AG09309 (cell line): Measurements from ENCODE around the gene PP2D1.
"Not testable (repeated sequence)": the region's sequence is repeated elsewhere in the genome, so short reads cannot be mapped to it uniquely, and the experiment has no call there.

Experiments
- DNase-seq: peaks from one replicate; pipeline ENCODE4 v3.0.0-alpha.2; 2010; ENCODE audit warnings: low read depth
- H3K4me3 ChIP-seq: 2 replicates; pipeline ENCODE4 v1.5.1; 2011; ENCODE audit warnings: mild to moderate bottlenecking, low read depth, low read length, moderate library complexity; ENCODE audit not compliant: control insufficient read depth
- CTCF ChIP-seq: IDR thresholded peaks from 2 replicates; pipeline ENCODE4 v1.5.1; 2011; ENCODE audit warnings: mild to moderate bottlenecking, low read depth, low read length, inconsistent platforms; ENCODE audit not compliant: insufficient read depth, control insufficient read depth; ENCODE audit errors: missing control alignments

PP2D1 gene

GRCh38 chr3:20047341-20047779 lies 35.3 kb upstream of the PP2D1 start:
- DNase-seq, result no peak
- no peak for TF ChIP-seq CTCF
- H3K4me3 ChIP-seq, result no peak overlapping the region

GRCh38 chr3:20046556-20046955 lies 34.5 kb upstream of the PP2D1 start:
- DNase-seq, result no peak
- H3K4me3 ChIP-seq, result no peak overlapping the region

DNA sequence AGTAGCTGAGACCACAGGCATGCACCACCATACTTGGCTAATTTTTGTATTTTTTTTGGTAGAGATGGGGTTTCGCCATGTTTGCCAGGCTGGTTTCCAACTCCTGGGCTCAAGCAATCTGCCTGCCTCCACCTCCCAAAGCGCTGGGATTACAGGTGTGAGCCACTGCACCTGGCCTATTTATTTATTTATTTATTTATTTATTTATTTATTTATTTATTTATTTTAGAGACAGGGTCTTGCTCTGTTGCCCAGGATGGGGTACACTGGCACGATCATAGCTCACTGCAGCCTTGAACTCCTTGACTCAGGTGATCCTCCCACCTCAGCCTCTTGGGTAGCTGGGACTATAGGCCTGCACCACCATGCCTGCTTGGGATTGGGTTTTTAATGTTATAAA lies 33.1 kb upstream of the PP2D1 start:
- not testable (repeated sequence) for H3K4me3 ChIP-seq, DNase-seq

More at GRCh38 chr3:20046556-20046955, 34.5 kb upstream of the PP2D1 start:
- TF ChIP-seq CTCF, result no peak

- no peak for TF ChIP-seq CTCF
- no peak overlapping the region for H3K4me3 ChIP-seq
Observed at GRCh38 chr3:20043825-20044224, 31.8 kb upstream of the PP2D1 start.

GRCh38 chr3:20043396-20043795 lies 31.3 kb upstream of the PP2D1 start:
- no peak for DNase-seq
- TF ChIP-seq CTCF, result no peak
- no peak overlapping the region for H3K4me3 ChIP-seq

More at GRCh38 chr3:20043825-20044224, 31.8 kb upstream of the PP2D1 start:
- DNase-seq, result no peak

DNA sequence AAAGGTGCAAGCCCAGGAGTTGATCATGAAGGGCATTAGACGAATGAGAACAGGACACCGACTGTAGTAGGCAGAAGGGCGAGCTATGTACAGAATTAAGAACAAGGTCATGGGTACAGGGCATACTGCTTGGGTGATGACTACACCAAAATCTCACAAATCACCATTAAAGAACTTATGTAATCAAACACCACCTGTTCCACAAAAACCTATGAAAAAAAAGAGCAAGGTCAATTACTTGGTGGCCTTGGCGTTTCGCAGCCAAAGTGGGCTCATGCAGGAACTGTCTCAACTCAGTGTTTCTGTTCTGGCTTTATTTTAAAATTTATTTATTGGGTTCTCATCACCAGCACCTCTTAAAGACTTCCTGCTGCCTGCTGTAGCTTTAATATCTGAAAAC lies 30.3 kb upstream of the PP2D1 start:
- DNase-seq, result no peak
- TF ChIP-seq CTCF, result no peak
- no peak overlapping the region for H3K4me3 ChIP-seq

DNA sequence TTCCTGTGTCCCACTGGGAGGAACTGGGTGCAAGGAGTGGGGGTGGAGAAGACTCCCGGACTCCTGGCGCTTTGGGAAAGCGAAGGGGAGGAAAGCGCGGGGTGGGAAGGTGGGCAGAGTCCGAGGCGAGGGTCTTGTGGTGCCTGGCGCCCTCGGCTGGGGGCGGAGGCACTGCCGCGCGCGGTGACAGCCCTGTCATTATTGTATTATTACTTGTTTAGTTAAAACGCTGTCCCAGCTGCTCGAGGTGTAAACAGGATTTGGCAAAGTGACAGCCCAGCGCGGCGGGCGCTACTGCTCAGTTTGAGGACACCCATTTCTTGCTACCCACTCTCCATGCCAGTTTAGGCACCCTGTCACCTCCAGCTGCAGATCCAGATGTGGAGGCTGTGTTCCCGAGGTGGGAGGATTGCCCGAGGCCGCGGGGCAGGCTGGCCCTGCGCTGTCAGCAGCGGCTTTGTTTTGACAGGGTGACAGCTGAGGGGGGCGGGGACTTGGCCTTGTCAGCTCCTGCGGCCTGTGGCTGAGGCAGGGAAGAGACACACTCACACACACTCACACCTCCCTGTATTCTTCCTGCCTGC lies 29.2 kb upstream of the PP2D1 start:
- TF ChIP-seq CTCF, result peak; percentile 3
- H3K4me3 ChIP-seq, result peak overlapping the region; percentile 79
- no peak for DNase-seq
